ENCODE results near the gene MUSK. TPM values are rescaled to one million over a fixed set of nuclear protein-coding genes. Genes with fewer than 3 reads are reported as not detected.
"Not testable (repeated sequence)": the region's sequence is repeated elsewhere in the genome, so short reads cannot be mapped to it uniquely, and the experiment has no call there.

Gene MUSK
- polyA plus RNA-seq, 6 donors from 2014 or later, result not detected

DNA sequence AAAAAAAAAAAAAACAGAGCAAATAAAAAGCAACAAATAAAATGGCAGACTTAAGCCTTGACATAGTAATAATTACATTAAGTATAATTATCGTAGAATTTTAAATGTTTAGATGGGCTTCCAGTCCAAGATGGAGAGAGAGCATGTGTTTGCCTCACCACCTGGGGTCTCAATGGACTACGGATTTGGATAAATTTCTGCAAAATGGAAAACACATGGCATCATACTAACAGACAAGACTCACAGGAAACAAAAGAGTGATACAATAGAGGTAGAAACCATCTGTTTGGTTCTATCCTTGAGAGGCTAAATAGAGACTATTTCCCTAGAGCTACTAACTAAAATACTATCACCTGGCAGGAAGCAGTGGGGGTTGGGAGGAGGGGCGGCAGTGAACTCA is 144.3 kb downstream of the MUSK start:
- H3K9me3 Mint-ChIP-seq, result peaks cover 0 to 2% (median 0%) of the 10 kb centered on the region in 7 donors
- ATAC-seq (ENCODE audit: low read depth in 2 of 2), result no peak
- H3K4me3 Mint-ChIP-seq, result no peak overlapping the region
- H3K27ac Mint-ChIP-seq, result no peak overlapping the region
- peaks cover 0 to 4% (median 0%) of the 10 kb centered on the region in 3 donors for H3K27me3 Mint-ChIP-seq
- H3K36me3 Mint-ChIP-seq, result no peaks in the 10 kb centered on the region
- H3K4me1 Mint-ChIP-seq, result no peaks in the 10 kb centered on the region
- no peak for DNase-seq

DNA sequence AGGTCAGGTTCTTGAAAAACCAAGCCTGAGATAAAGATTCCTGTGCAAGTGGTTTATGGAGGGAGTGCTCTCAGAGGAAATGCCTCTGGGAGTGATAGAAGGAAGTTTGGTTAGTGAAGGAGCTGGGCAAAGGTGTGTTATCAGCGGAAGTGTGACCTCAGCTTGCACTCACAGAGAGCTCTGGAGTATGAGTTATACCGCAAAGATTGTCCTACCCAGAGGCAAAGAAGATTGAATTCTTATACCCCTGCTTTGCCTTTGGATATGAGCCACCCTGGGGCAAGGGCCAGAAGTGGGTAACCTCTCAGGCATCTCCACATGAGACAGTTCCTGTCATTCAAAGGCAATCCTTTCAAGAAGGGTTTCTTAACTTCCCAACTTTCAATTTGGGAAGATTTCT is 145.6 kb downstream of the MUSK start:
- Mint-ChIP-seq H3K27ac (no peak overlapping the region), H3K9me3 (peaks cover 0 to 2% (median 0%) of the 10 kb centered on the region in 7 donors), H3K27me3 (peaks cover 0 to 4% (median 0%) of the 10 kb centered on the region in 3 donors), H3K4me3 (no peak overlapping the region), H3K4me1 (no peaks in the 10 kb centered on the region), H3K36me3 (no peaks in the 10 kb centered on the region)
- no peak for DNase-seq
- ATAC-seq (ENCODE audit: low read depth in 2 of 2), result no peak

DNA sequence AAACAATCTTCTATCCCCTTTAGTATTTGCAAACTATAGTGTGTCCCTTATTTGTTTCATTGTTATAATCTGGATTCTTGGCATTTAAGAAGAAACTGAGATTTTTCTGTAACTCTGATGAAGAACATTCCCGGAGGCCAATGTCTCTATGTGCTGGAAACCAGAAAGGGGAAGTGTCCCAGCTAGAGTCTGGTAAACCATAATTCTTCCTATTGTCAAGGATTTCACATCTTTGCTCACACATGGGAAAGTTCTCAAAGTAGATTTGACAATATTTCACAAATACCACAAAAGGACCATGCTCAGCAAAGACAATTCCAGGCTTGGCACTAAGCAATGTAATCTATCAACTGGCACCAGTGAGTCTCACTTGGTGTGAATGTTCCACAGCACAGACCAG is 146.8 kb downstream of the MUSK start:
- ATAC-seq (ENCODE audit: low read depth in 2 of 2) (no peak), DNase-seq (no peak)
- Mint-ChIP-seq H3K9me3 (peaks cover 0 to 2% (median 0%) of the 10 kb centered on the region in 7 donors), H3K27ac (no peak overlapping the region), H3K4me1 (no peaks in the 10 kb centered on the region), H3K27me3 (peaks cover 0 to 4% (median 0%) of the 10 kb centered on the region in 3 donors), H3K4me3 (no peak overlapping the region), H3K36me3 (no peaks in the 10 kb centered on the region)

DNA sequence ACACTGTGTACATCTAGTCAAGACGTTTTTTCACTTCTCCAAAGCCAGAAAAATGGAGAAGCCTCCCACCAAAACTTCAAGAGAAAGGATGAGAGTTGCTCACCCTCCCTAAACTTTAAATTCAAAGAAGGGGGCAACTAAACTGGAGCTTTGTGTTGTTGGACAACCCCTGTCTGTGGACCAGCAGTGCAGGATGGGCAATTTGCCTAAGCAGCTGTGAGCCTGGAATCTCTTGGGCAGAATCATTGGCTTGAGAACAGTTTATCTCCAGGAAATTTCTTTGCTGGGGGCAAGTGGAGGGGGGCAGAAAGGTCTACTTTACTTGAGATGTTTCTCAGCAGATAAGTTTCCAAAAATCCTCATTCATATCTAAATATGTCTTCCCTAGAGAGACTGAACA is 151.8 kb downstream of the MUSK start:
- ATAC-seq (ENCODE audit: low read depth in 2 of 2) (no peak), DNase-seq (no peak)
- H3K36me3 Mint-ChIP-seq, result peaks cover 0 to 5% of the 10 kb centered on the region in 2 donors
- H3K4me1 Mint-ChIP-seq, result no peaks in the 10 kb centered on the region
- H3K27me3 Mint-ChIP-seq, result peaks cover 0 to 5% (median 0%) of the 10 kb centered on the region in 3 donors
- H3K27ac Mint-ChIP-seq, result no peak overlapping the region
- H3K4me3 Mint-ChIP-seq, result no peak overlapping the region
- peaks cover 5 to 17% (median 7%) of the 10 kb centered on the region in 7 donors for H3K9me3 Mint-ChIP-seq

DNA sequence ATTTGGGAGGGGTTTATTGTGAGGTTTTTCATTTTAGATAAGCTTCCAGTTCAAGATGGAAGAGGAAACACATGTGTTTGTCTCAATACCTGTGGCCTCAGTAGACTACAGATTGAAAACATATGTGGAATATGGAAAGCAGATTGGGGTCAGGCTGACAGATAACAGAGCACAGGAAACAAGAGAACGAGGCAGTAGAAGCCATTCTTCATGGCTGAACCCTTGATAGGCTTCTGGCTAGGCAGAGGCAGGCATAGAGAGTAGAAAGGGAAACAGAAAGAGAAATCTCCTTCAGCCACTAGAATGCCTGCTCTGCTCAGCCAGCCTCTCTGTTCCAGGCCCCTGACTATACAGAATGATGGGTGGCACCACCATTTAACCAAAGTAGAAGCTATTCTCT is 152.5 kb downstream of the MUSK start:
- H3K27ac Mint-ChIP-seq, result no peak overlapping the region
- peaks cover 0 to 5% of the 10 kb centered on the region in 2 donors for H3K36me3 Mint-ChIP-seq
- H3K4me1 Mint-ChIP-seq, result no peaks in the 10 kb centered on the region
- DNase-seq (no peak), ATAC-seq (ENCODE audit: low read depth in 2 of 2) (no peak)
- peaks cover 5 to 17% (median 7%) of the 10 kb centered on the region in 7 donors for H3K9me3 Mint-ChIP-seq
- H3K4me3 Mint-ChIP-seq, result no peak overlapping the region
- H3K27me3 Mint-ChIP-seq, result peaks cover 0 to 5% (median 0%) of the 10 kb centered on the region in 3 donors

DNA sequence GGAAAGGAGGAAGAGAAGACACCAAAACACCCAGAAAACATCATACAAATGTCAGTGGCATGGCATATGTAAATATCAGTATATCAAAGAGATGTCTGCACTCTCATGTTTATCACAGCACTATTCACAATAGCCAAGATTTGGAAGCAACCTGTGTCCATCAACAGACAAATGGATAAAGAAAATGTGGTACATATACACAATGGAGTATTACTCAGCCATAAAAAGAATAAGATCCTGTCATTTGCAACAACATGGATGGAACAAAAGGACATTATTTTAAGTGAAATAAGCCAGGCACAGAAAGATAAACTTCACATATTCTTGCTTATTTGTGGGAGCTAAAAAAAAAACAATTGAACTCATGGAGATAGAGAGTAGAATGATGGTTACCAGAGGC is 156.5 kb downstream of the MUSK start:
- H3K9me3 Mint-ChIP-seq, result peaks cover 6 to 17% (median 8%) of the 10 kb centered on the region in 7 donors
- not testable (repeated sequence) for ATAC-seq (ENCODE audit: low read depth in 2 of 2); H3K36me3 Mint-ChIP-seq; DNase-seq; H3K27ac Mint-ChIP-seq; H3K4me1 Mint-ChIP-seq; H3K4me3 Mint-ChIP-seq; H3K27me3 Mint-ChIP-seq

DNA sequence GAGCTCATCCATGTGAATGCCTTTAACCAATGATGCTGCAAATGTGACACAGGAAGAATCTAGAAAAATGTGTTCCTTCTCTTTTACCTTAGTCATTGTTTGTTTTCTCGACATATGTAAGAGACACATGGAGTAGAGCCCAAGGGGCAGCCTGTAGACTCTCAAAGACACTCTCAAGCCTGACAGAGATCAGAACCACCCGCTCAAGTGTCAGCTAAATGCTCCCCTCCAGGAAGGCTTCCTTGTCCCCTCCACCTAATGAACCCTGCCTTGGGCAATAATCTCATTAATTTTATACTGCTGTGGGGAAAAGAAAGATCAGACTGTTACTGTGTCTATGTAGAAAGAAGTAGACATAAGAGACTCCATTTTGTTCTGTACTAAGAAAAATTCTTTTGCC is 157.4 kb downstream of the MUSK start:
- no peak overlapping the region for H3K4me3 Mint-ChIP-seq
- H3K27ac Mint-ChIP-seq, result no peak overlapping the region
- no peak for DNase-seq
- H3K9me3 Mint-ChIP-seq, result peaks cover 6 to 17% (median 10%) of the 10 kb centered on the region in 7 donors
- ATAC-seq (ENCODE audit: low read depth in 2 of 2), result no peak
- peaks cover 0 to 5% (median 0%) of the 10 kb centered on the region in 3 donors for H3K27me3 Mint-ChIP-seq
- H3K36me3 Mint-ChIP-seq, result peaks cover 0 to 5% of the 10 kb centered on the region in 2 donors
- no peaks in the 10 kb centered on the region for H3K4me1 Mint-ChIP-seq

DNA sequence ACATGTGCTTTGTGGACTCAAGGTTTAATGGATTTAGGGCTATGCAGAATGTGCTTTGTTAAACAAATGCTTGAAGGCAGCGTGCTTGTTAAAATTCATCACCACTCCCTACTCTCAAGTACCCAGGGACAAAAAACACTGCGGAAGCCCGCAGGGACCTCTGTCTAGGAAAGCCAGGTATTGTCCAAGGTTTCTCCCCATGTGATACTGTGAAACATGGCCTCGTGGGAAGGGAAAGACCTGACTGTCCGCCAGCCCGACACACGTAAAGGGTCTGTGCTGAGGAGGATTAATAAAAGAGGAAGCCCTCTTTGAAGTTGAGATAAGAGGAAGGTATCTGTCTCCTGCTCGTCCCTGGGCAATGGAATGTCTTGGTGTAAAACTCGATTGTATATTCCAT is 157.8 kb downstream of the MUSK start:
- not testable (repeated sequence) for H3K4me1 Mint-ChIP-seq; H3K4me3 Mint-ChIP-seq; DNase-seq; H3K27ac Mint-ChIP-seq; H3K27me3 Mint-ChIP-seq; H3K36me3 Mint-ChIP-seq; ATAC-seq (ENCODE audit: low read depth in 2 of 2)
- H3K9me3 Mint-ChIP-seq, result peaks cover 6 to 17% (median 10%) of the 10 kb centered on the region in 7 donors

DNA sequence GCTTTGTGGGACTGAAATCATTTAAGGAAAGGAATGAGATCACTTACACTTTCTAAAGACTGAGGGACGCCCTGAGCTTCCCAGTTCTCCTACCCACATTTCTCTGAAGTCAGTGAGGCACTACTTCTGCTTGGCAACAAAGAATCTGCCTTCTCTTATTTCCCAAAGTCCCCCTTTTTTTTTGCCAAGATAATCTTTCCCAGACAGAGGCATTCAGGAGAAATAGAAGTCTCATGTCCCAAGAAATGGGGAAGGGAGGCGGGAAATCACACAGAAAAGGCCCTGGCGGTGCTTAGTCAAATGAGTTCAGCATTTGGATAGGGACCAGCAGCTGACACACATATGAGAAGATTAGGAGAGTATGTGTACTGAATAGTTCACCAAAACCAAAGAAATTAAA is 159.7 kb downstream of the MUSK start:
- Mint-ChIP-seq H3K4me3 (no peak overlapping the region), H3K27ac (peak overlapping the region in 1 of 6 donors; percentile 67), H3K36me3 (no peaks in the 10 kb centered on the region), H3K27me3 (peaks cover 0 to 5% (median 4%) of the 10 kb centered on the region in 3 donors), H3K9me3 (peaks cover 4 to 11% (median 8%) of the 10 kb centered on the region in 7 donors), H3K4me1 (no peaks in the 10 kb centered on the region)
- no peak for ATAC-seq (ENCODE audit: low read depth in 2 of 2)
- no peak for DNase-seq

DNA sequence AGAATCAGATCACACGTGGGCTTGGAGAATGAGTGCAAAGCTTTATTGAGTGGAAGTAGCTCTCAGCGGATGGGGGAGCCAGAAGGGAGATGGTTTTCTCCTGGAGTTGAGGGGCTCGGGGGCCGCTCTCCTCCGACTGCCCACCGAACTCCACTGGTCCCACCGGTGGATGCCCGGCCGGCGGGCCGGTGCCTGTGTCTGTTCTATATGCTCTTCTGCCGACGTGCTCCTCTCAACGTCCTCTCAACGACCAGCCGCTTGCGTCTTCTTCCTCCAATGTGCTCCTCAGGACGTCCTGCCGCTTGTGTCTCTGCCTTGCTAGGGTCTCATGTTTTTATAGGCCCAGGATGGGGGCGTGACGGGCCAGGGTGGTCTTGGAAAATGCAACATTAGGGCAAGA is 161.9 kb downstream of the MUSK start:
- no peaks in the 10 kb centered on the region for H3K36me3 Mint-ChIP-seq

DNA sequence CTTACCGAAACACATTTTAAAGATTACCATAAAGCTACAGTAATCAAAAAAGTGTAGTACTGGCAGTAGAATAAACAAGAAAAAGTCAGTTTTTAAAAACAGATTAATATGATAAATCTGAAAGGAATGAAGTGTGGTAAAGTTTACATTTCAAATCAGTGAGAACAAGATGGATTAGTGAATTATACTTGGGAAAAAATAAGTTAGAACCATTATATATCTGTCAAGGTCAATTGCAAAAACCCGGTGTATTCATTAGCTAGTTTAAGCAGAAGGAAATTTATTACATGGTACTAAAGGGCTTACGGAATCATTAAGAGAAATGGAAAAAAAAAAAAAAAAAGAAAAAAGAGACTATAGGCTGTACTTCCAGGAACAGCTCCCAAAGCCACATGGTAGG is 164.3 kb downstream of the MUSK start:
- no peaks in the 10 kb centered on the region for H3K4me1 Mint-ChIP-seq
- H3K27me3 Mint-ChIP-seq, result peaks cover 0 to 4% (median 0%) of the 10 kb centered on the region in 3 donors

More for the DNA sequence above, 161.9 kb downstream of the MUSK start:
- peaks cover 0 to 5% (median 0%) of the 10 kb centered on the region in 7 donors for H3K9me3 Mint-ChIP-seq
- H3K27ac Mint-ChIP-seq, result no peak overlapping the region
- ATAC-seq (ENCODE audit: low read depth in 2 of 2) (no peak), DNase-seq (no peak)
- H3K27me3 Mint-ChIP-seq, result peaks cover 0 to 4% (median 0%) of the 10 kb centered on the region in 3 donors
- no peaks in the 10 kb centered on the region for H3K4me1 Mint-ChIP-seq
- H3K4me3 Mint-ChIP-seq, result no peak overlapping the region

DNA sequence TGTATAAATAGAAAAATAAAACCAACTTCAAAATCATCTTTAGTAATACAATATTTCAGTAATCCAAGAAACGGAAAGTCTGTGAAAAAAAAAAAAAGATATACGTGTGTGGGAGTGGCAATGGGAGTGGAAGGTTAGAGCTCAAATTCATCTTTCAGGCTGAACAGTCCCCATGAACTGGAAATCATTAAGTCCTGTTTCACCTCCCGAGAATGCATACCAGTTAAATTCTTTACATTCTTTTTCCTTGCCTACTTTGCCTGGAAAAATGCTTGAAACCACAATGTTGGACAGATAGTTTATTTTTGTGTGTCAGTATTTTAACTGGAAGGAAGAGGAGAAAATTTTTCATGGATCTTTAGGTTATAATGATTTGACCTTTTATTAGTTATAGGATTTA is 166.8 kb downstream of the MUSK start:
- ATAC-seq (ENCODE audit: low read depth in 2 of 2), result no peak
- DNase-seq, result no peak
- H3K4me3 Mint-ChIP-seq, result no peak overlapping the region
- peaks cover 0 to 6% (median 0%) of the 10 kb centered on the region in 7 donors for H3K9me3 Mint-ChIP-seq
- H3K36me3 Mint-ChIP-seq, result no peaks in the 10 kb centered on the region
- H3K4me1 Mint-ChIP-seq, result no peaks in the 10 kb centered on the region
- peaks cover 0 to 6% (median 0%) of the 10 kb centered on the region in 3 donors for H3K27me3 Mint-ChIP-seq
- no peak overlapping the region for H3K27ac Mint-ChIP-seq

More for the DNA sequence above, 164.3 kb downstream of the MUSK start:
- no peak for ATAC-seq (ENCODE audit: low read depth in 2 of 2)
- H3K9me3 Mint-ChIP-seq, result peaks cover 0 to 5% (median 0%) of the 10 kb centered on the region in 7 donors
- no peak for DNase-seq
- H3K36me3 Mint-ChIP-seq, result no peaks in the 10 kb centered on the region
- H3K4me3 Mint-ChIP-seq, result no peak overlapping the region
- H3K27ac Mint-ChIP-seq, result no peak overlapping the region

DNA sequence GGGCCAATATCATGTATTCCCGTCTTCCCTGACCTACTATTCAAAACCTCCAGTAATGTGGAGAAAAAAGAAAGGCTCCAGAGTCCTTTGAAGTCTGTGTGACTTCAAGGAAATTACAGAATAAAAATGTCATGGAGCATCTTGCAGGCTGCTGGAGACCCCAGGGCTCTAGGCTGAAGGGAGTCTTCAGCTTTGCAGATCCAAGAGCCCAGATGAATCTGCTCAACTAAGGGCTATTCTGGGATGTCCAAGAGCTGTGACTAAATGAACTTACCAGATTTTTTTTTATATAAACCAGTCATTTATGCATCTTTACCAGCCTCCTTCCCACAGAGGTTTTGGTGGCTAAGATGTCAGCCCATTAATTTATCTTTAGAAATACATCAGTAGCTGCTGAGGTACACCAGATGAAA is 167.3 kb downstream of the MUSK start:
- no peak overlapping the region for H3K4me3 Mint-ChIP-seq
- no peak overlapping the region for H3K27ac Mint-ChIP-seq
- H3K4me1 Mint-ChIP-seq, result no peaks in the 10 kb centered on the region
- peaks cover 0 to 5% (median 0%) of the 10 kb centered on the region in 7 donors for H3K9me3 Mint-ChIP-seq
- peaks cover 0 to 8% (median 0%) of the 10 kb centered on the region in 3 donors for H3K27me3 Mint-ChIP-seq
- no peaks in the 10 kb centered on the region for H3K36me3 Mint-ChIP-seq
- ATAC-seq (ENCODE audit: low read depth in 2 of 2) (no peak), DNase-seq (no peak)

DNA sequence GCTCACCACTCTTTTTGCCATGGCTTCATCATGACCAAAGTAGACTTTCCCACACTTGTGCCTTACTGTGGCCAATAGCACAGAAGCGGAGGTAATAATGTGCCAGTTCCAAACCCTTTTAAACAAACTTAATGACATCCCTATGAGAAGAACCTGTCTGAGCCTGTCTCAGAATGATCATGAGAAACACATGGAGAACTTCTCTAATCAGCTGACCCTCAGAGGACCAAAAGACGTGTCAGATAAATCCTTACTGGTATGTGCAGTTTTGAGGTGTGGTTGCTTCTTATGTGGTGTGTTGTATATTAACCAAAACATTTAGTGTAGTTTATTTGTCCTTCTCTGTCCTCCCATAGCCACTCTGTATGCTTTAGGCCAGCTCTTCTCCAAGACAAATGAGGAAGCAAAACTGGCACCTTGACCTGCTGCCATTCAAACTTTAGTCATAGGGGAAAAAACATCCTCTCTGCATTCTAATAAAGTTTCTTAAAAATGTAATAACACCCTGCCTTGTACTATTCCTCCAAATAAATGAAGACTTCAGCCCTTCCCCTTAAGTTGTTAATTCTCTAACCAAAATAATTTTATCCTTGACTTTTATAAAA is 168.9 kb downstream of the MUSK start:
- DNase-seq (no peak), ATAC-seq (ENCODE audit: low read depth in 2 of 2) (no peak)
- Mint-ChIP-seq H3K9me3 (peaks cover 0 to 5% (median 1%) of the 10 kb centered on the region in 7 donors), H3K4me3 (no peak overlapping the region), H3K27me3 (peaks cover 0 to 4% (median 0%) of the 10 kb centered on the region in 3 donors), H3K36me3 (no peaks in the 10 kb centered on the region), H3K4me1 (no peaks in the 10 kb centered on the region), H3K27ac (no peak overlapping the region)
